Measurements from ENCODE around the gene SDCBP2.
A peak's percentile ranks its signal among the peaks of the same experiment; 100 is the strongest.

The SDCBP2 gene

DNA sequence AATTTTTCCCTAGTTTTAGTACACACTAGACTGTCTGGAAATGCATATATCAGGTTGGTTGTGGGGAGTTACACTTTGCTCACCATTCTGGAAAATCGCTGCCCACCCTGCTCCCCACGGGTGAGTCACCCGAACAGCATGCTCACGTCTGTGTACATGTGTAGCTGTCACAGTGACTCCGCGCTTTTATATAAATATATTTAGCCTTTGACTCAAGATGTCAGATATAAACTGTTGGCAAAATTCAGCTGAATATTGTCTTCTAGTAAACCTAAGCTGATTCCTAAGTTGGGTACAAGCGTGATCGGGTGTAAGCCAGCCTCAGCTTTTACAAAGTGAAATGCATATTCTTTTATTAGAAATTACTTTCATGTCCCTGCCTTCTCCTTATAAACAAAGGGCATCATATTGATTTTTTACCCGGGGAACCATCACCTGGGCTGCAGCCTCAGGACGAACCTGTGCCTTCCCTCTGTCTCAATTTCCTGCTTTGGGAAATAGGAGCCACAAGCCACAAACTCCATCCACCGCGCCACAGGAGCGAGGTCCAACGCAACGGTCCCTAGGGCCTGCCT is 4.3 kb downstream of the SDCBP2 start:
- no peak for TF ChIP-seq SIN3A (IDR thresholded peaks at IDR 0.05; ENCODE audit: borderline replicate concordance, insufficient read depth, low read length)
- no peak for TF ChIP-seq FOXP2 (optimal IDR thresholded peaks at IDR 0.05; ENCODE audit: borderline replicate concordance, extremely low read depth, extremely low read length, insufficient read depth)
- TF ChIP-seq, protein P1, sequence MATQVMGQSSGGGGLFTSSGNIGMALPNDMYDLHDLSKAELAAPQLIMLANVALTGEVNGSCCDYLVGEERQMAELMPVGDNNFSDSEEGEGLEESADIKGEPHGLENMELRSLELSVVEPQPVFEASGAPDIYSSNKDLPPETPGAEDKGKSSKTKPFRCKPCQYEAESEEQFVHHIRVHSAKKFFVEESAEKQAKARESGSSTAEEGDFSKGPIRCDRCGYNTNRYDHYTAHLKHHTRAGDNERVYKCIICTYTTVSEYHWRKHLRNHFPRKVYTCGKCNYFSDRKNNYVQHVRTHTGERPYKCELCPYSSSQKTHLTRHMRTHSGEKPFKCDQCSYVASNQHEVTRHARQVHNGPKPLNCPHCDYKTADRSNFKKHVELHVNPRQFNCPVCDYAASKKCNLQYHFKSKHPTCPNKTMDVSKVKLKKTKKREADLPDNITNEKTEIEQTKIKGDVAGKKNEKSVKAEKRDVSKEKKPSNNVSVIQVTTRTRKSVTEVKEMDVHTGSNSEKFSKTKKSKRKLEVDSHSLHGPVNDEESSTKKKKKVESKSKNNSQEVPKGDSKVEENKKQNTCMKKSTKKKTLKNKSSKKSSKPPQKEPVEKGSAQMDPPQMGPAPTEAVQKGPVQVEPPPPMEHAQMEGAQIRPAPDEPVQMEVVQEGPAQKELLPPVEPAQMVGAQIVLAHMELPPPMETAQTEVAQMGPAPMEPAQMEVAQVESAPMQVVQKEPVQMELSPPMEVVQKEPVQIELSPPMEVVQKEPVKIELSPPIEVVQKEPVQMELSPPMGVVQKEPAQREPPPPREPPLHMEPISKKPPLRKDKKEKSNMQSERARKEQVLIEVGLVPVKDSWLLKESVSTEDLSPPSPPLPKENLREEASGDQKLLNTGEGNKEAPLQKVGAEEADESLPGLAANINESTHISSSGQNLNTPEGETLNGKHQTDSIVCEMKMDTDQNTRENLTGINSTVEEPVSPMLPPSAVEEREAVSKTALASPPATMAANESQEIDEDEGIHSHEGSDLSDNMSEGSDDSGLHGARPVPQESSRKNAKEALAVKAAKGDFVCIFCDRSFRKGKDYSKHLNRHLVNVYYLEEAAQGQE (IDR thresholded peaks at IDR 0.05; ENCODE audit: insufficient read depth in 1 of 2, low read depth in 2 of 2, low read length in 2 of 2), result no peak
- no peak for TF ChIP-seq POLR2AphosphoS5 (IDR thresholded peaks at IDR 0.05; ENCODE audit: low read depth, low read length)
- no peak for TF ChIP-seq TAF1 (IDR thresholded peaks at IDR 0.05; ENCODE audit: borderline replicate concordance, insufficient read depth, low read length)

- TF ChIP-seq TAF1 (IDR thresholded peaks at IDR 0.05; ENCODE audit: borderline replicate concordance, insufficient read depth, low read length) (no peak), SIN3A (IDR thresholded peaks at IDR 0.05; ENCODE audit: borderline replicate concordance, insufficient read depth, low read length) (no peak), POLR2AphosphoS5 (IDR thresholded peaks at IDR 0.05; ENCODE audit: low read depth, low read length) (no peak), FOXP2 (optimal IDR thresholded peaks at IDR 0.05; ENCODE audit: borderline replicate concordance, extremely low read depth, extremely low read length, insufficient read depth) (no peak)
- TF ChIP-seq, protein P1 (IDR thresholded peaks at IDR 0.05; ENCODE audit: insufficient read depth in 1 of 2, low read depth in 2 of 2, low read length in 2 of 2), result no peak
Measured at GRCh38 chr20:1323830-1324597, 4.9 kb downstream of the SDCBP2 start.

- TF ChIP-seq FOXP2 (optimal IDR thresholded peaks at IDR 0.05; ENCODE audit: borderline replicate concordance, extremely low read depth, extremely low read length, insufficient read depth) (no peak), SIN3A (IDR thresholded peaks at IDR 0.05; ENCODE audit: borderline replicate concordance, insufficient read depth, low read length) (no peak), TAF1 (IDR thresholded peaks at IDR 0.05; ENCODE audit: borderline replicate concordance, insufficient read depth, low read length) (no peak), POLR2AphosphoS5 (IDR thresholded peaks at IDR 0.05; ENCODE audit: low read depth, low read length) (no peak)
- TF ChIP-seq, protein P1 (IDR thresholded peaks at IDR 0.05; ENCODE audit: insufficient read depth in 1 of 2, low read depth in 2 of 2, low read length in 2 of 2), result no peak
Measured at GRCh38 chr20:1323256-1323655, 5.7 kb downstream of the SDCBP2 start.

- TF ChIP-seq, protein P1 (IDR thresholded peaks at IDR 0.05; ENCODE audit: insufficient read depth in 1 of 2, low read depth in 2 of 2, low read length in 2 of 2), result no peak
- TF ChIP-seq SIN3A (IDR thresholded peaks at IDR 0.05; ENCODE audit: borderline replicate concordance, insufficient read depth, low read length) (no peak), FOXP2 (optimal IDR thresholded peaks at IDR 0.05; ENCODE audit: borderline replicate concordance, extremely low read depth, extremely low read length, insufficient read depth) (peak; percentile 72)
Measured at GRCh38 chr20:1322511-1323245, 6.3 kb downstream of the SDCBP2 start.
